ENCODE measurements around the gene ZFP36.

ZFP36 gene

GRCh38 chr19:39419003-39419402 is 12.4 kb downstream of the ZFP36 start:
- DNase-seq (ENCODE audit: low read depth in 2 of 2) = no peak

DNA sequence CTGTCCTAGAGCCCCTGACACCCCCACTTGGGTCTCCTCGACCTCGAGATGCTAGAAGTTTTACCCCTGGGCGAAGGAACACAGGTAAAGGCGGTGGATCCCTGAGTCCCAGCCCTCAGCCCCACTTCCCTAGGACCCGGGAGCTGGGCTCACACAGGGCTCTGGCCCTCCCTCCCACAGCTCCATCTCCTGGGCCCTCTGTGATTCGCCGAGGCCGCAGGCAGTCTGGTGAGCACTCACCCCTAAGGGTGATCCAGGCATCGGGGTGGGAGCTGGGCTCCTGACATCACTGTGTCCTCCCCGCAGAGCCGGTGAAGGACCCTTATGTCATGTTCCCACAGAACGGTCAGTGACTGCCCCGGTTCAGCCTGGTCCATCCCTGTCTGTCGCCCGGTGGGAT is 14.1 kb downstream of the ZFP36 start:
- DNase-seq (ENCODE audit: low read depth in 2 of 2) = no peak

GRCh38 chr19:39422020-39422419 is 15.4 kb downstream of the ZFP36 start:
- DNase-seq (ENCODE audit: low read depth in 2 of 2) = no peak

GRCh38 chr19:39423258-39424086 is 16.8 kb downstream of the ZFP36 start:
- no peak for DNase-seq (ENCODE audit: low read depth in 2 of 2)

GRCh38 chr19:39424934-39425333 is 18.3 kb downstream of the ZFP36 start:
- DNase-seq (ENCODE audit: low read depth in 2 of 2) = no peak

DNA sequence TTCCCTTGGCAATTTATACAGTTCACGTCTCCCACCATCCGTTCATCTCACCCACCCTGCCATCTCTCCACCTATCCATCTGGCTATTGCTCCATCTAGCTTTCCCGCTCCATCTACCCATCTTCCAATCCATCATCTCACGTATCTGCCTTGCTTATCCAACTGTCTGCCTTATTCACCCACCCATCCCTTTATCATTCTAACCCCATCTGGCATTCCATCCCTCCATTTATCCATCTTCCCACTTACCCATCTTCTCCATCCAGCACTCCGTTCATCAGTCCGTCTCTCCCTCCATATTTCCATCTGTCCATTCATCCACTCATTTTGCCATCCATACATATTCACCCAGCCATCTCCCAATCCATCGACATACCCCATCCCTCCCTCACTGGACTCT is 19.1 kb downstream of the ZFP36 start:
- DNase-seq (ENCODE audit: low read depth in 2 of 2) = no peak

DNA sequence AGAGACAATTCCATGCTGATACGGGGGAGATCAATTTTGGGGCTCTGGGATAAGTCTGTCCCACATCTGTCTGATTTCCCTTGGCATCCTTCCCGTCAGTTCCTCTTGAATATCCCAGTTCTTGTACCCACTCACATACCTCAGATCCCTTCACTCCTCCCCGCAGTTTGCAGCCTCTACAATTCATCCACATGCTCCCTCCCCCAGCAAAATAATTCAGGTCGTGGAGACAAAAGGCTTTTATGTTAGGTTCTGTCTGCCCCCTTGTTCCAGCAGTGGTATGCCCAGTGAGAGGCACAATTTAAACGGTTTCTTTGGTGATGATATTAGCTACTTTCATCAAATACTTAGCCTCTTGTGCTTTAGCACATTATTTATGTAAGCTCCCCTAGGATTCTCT is 19.5 kb downstream of the ZFP36 start:
- DNase-seq (ENCODE audit: low read depth in 2 of 2) = no peak

- no peak for DNase-seq (ENCODE audit: low read depth in 2 of 2)
These were observed 21.1 kb downstream of the ZFP36 start for GRCh38 chr19:39427707-39428106.

DNA sequence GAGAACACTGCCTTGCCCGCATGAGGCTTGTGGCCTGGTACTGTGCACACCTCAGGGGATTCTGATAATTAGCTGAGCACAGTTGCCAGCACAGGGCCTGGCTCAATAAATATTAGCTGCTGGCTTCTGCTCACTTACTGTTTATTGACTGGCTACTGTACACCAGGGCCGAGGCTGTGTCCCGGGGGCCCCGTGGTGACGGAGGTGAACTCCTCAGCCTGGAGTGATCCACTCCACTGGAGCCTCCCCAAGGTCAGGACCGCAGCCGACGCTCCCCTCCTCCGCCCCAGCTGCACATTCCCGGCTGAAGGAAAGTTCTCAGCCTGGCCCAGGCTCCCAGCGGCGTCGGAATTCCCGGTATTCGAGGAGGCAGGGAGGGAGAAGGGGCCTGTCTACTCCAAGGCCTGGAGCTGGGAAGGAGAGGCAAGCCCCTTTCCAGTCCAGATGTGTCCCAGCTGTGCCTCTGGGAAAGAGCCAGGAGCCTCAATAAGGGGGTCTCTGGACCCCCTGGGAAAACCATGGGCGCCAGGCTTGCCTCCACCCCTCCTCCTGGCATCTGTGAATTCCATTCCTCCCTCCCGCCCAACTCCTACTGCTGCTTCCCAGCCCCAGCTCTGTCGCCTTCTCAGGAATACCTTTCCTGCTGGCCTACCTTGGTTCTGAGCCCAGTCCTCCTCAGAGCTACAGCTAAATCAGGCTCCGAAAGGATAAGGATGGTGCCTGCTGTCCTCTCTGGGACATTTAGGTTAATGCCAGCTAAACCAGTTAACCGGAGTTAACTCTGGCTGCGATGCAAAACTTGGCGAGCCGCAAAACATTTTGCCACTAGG is 21.9 kb downstream of the ZFP36 start:
- no peak for DNase-seq (ENCODE audit: low read depth in 2 of 2)

GRCh38 chr19:39430675-39431593 is 24.3 kb downstream of the ZFP36 start:
- no peak for DNase-seq (ENCODE audit: low read depth in 2 of 2)

DNA sequence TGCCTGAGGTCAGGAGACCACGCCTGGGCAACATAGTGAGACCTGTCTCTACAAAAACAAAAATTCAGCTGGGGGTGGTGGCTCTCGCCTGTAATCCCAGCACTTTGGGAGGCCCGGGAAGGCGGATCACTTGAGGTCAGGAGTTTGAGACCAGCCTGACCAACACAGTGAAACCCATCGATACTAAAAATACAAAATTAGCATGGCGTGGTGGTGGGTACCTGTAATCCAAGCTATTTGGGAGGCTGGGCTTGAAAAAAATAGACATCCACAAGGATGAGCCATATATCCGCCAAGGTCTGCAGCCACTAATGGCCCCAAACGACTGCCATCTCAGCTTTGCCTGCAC is 26.0 kb downstream of the ZFP36 start:
- no peak for DNase-seq (ENCODE audit: low read depth in 2 of 2)

DNA sequence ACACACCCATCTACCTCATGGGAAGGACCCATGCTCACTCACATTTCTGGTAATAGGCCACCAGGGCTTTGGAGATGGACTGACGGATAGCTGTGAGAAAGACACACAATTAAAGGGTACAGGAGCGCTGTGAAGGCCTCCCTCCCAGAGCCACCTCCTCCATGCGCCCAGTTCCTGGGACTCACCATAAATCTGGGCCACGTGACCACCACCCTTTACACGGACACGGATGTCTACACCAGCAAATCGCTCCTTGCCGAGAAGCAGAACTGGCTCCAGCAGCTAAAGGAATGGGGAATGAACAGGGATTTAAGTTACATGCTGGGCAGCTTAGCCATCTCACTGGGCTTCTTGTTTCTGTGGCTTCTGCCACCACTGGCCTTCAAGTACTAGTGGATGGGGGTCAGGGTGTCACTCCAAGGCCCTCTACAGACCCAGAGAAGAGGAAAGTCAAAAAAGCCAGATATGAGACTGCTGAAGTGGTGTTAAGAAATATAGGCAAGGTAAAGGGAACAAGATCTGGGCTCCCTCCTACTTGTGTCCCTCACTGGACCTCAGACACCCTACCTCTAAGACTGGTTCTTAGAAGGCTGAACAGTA is 26.9 kb downstream of the ZFP36 start:
- DNase-seq (ENCODE audit: low read depth in 2 of 2) = no peak

- no peak for DNase-seq (ENCODE audit: low read depth in 2 of 2)
These were observed 27.8 kb downstream of the ZFP36 start for GRCh38 chr19:39434123-39435076.

GRCh38 chr19:39435499-39436349 is 29.1 kb downstream of the ZFP36 start, which contains the start of gene RPS16:
RPS16 (minus strand) TSS chr19:39435949; CDS start chr19:39435895, 54 bp downstream.
- DNase-seq (ENCODE audit: low read depth in 2 of 2) = peak; percentile 99

GRCh38 chr19:39436350-39436716 is 29.7 kb downstream of the ZFP36 start:
- DNase-seq (ENCODE audit: low read depth in 2 of 2) = no peak

GRCh38 chr19:39438270-39438934 is 31.8 kb downstream of the ZFP36 start:
- no peak for DNase-seq (ENCODE audit: low read depth in 2 of 2)

GRCh38 chr19:39444598-39445195 is 38.0 kb downstream of the ZFP36 start:
- no peak for DNase-seq (ENCODE audit: low read depth in 2 of 2)

Data from stimulated activated CD8-positive, alpha-beta memory T cell treated with anti-CD3 and anti-CD28 coated beads, Interleukin-15, amount 100 ng/mL, for 4 hours (primary cell).